HFFc6 (cell line): ENCODE results near the gene FLRT1. TPM values are rescaled to one million over a fixed set of nuclear protein-coding genes. Genes with fewer than 3 reads are reported as not detected.

Experiments used
- DNase-seq: peaks from one replicate; pipeline ENCODE4 v3.0.0-alpha.2; 2018
- H3K27ac Mint-ChIP-seq: 2 replicates; pipeline ENCODE4 v1.8.0; 2020; ENCODE audit warnings: mild to moderate bottlenecking, mixed read lengths
- H3K27me3 Mint-ChIP-seq: 2 replicates; pipeline ENCODE4 v1.8.0; 2021; ENCODE audit warnings: mild to moderate bottlenecking, moderate library complexity, mixed read lengths; ENCODE audit not compliant: insufficient read depth
- H3K36me3 Mint-ChIP-seq: 2 replicates; pipeline ENCODE4 v1.8.0; 2021; ENCODE audit warnings: low read depth, mixed read lengths
- H3K4me1 Mint-ChIP-seq: 2 replicates; pipeline ENCODE4 v1.8.0; 2020; ENCODE audit warnings: low read depth, mixed read lengths
- H3K4me3 Mint-ChIP-seq: 2 replicates; pipeline ENCODE4 v1.8.0; 2020; ENCODE audit warnings: mild to moderate bottlenecking, moderate library complexity, mixed read lengths
- H3K9me3 Mint-ChIP-seq: 2 replicates; pipeline ENCODE4 v1.8.0; 2020; ENCODE audit warnings: mild to moderate bottlenecking, mixed read lengths
- total RNA-seq, 6 experiments: library from RNA; stranded (reverse); fragmentation: NEBNext Ultra II Directional; extraction: Animal tissue kit (Norgen Biotek cat#: 25700); gene quantifications; 2 replicates in 1 of 6; 3 replicates in 5 of 6; pipeline ENCODE4 v1.2.3, GENCODE V29; 2021
- TF ChIP-seq, protein P1 (sequence below): fragments of 200-600 bp; sonication (generic); IDR thresholded peaks from 2 replicates; pipeline ENCODE4 v1.5.0; 2021; ENCODE audit warnings: antibody characterized with exemption, mild to moderate bottlenecking

FLRT1 gene
- total RNA-seq, 6 experiments from 2014 or later: 0.07 to 0.38 (median 0.30) TPM; not detected in 1

DNA sequence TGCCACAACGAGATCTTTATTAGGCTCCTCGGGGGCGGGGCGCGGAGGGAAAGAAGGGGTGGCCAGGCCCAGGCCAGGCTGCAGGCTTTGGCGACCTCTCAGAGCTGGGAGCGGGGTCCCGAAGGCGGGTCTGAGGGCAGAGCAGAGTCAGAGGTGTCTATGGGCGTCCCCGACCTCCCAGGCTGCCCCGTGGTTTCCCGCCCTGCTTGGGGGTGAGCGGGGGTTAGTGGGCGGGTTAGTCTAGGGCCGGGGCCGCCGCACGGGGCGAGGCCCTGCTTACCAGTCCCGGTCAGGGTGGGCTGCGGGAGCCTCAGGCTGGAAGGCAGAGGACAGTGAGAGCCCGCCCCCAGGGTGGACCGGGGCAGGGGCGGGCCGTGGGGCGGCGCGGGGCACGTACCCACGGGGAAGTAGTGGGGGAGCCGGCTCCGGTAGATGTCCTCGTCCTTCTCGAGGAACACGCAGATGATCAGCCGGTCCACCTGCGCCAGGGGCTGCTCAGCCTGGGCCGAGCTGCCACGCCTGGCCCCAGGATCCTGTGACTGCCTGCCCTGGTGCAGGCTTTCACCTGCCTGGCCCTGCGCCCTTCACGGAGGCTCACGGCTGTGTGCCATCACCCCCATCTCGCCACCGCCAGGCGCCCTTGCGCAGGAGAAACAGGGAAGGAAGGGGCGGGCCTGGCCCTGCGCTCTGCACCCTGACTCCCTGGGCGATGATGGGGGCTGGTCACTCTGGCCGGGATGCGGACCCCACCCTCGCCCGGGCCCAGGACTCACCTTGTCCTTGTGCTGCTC lies 37.0 kb upstream of the FLRT1 start:
- Mint-ChIP-seq H3K27me3 (peaks cover 7% of the 10 kb centered on the region), H3K4me3 (no peak overlapping the region), H3K9me3 (no peaks in the 10 kb centered on the region), H3K36me3 (no peaks in the 10 kb centered on the region; the same call in 1 of the 2 replicates), H3K4me1 (peaks cover 12% of the 10 kb centered on the region), H3K27ac (no peak overlapping the region)
- TF ChIP-seq, protein P1, sequence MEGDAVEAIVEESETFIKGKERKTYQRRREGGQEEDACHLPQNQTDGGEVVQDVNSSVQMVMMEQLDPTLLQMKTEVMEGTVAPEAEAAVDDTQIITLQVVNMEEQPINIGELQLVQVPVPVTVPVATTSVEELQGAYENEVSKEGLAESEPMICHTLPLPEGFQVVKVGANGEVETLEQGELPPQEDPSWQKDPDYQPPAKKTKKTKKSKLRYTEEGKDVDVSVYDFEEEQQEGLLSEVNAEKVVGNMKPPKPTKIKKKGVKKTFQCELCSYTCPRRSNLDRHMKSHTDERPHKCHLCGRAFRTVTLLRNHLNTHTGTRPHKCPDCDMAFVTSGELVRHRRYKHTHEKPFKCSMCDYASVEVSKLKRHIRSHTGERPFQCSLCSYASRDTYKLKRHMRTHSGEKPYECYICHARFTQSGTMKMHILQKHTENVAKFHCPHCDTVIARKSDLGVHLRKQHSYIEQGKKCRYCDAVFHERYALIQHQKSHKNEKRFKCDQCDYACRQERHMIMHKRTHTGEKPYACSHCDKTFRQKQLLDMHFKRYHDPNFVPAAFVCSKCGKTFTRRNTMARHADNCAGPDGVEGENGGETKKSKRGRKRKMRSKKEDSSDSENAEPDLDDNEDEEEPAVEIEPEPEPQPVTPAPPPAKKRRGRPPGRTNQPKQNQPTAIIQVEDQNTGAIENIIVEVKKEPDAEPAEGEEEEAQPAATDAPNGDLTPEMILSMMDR: no peak
- no peak for DNase-seq

DNA sequence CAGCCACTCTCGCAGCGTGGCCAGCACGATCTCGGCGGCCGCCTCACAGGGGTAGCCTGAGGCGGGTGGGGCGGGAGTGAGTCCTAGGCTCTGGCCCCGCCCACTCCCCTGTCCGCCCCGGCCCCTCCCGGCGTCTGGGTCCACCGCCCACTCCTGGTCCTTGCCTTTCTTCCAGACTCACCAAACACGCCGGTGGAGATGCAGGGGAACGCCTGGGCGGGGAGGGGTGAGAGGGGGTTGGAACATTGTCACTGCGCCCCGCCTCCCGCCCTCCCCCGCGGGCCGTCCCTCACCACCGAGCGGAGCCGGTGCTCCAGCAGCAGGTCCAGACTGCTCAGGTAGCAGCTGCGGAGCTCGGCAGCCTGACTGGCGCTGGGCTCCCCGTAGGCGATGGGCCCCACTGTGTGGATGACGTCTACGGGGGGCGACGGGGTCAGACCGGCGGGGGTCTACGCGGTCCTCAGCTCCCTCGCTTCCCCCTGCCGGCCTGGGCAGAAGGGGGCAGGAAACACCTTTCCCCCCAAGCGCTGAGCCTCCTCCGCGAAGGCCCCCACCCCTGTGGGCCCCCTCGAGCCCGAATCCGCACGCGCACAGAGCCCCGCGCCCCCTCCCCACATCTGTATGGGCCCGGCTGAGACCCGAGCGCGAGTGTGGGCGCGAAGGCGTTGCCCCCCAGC lies 36.2 kb upstream of the FLRT1 start:
- H3K27me3 Mint-ChIP-seq: peaks cover 10% of the 10 kb centered on the region
- DNase-seq: peak; percentile 36
- peaks cover 17% of the 10 kb centered on the region for H3K4me1 Mint-ChIP-seq
- TF ChIP-seq, protein P1: no peak
- H3K9me3 Mint-ChIP-seq: no peaks in the 10 kb centered on the region
- H3K4me3 Mint-ChIP-seq: no peak overlapping the region
- H3K36me3 Mint-ChIP-seq: no peaks in the 10 kb centered on the region; the same call in 1 of the 2 replicates
- no peak overlapping the region for H3K27ac Mint-ChIP-seq

DNA sequence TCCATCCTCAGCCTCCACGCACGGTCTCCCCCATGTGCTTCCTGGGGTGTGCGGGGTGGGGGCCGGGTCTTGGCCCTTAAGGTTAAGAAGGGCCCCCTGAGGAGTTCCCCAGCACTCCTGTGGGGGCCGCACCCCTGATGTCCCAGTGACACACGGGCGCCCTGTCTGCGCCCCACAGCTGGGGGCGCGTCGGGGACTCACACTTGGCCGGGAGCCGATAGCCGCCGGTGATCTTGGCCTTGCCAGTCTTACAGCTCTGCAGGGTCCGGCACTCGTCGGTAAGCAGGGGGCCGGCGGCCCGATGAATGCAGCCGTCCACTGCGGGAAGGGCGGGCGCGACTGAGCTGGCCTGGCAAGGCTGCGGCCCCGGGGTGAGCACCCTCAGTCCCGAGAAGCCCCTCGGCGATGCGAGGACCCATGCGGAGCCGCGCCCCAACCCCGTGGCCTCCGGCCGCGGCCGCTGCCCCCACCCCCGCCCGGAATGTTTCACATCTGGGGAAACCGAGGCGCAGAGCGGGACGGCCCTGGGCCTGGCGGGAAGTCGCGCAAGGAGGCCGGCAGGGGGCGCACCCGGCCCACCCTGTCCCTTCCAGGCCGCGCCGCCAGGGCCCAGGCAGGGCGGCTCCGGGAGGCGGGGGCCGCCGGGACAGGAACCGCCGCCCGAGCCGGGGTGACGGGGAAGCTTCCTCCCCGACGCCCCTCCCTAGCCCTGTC lies 35.5 kb upstream of the FLRT1 start:
- peak; percentile 22 for DNase-seq
- Mint-ChIP-seq H3K4me1 (peaks cover 17% of the 10 kb centered on the region), H3K4me3 (no peak overlapping the region), H3K27ac (no peak overlapping the region), H3K9me3 (no peaks in the 10 kb centered on the region), H3K27me3 (peaks cover 10% of the 10 kb centered on the region), H3K36me3 (no peaks in the 10 kb centered on the region; the same call in 1 of the 2 replicates)
- TF ChIP-seq, protein P1: peak; percentile 91

DNA sequence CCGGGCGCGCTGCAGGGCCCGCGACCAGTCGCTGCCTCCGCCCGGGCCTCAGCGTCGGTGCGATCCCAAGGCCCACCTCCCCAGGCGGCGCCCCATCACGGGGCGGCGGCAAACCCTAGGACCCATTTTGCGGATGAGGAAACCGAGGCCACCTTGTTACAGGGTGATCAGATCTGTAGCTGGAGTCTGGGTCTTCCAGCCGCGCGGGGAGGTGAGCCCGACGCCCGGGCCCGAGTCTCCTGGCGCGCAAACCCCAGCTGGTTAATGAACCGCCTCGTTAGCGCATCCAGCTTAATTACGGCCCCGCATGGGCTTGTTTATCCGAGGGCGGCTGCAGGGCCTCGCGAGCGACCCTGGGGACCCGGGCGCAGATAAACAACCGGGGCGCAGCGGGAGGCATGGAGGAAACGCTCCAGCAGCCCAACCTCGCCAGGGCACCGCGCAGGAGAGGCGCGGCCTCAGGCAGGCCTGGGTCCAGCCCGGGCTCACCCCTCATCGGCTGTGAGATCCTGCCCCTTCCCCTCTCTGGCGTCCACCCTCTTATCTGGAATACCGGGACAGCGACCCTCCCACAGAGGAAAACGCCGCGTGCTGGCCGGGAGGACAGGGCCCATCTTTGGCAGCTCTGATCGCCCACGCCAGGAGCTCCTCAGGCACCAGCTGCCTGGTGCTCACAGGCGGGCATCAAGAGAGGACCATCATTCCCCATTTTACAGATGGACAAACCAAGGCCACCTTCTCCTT lies 34.8 kb upstream of the FLRT1 start:
- Mint-ChIP-seq H3K4me1 (peaks cover 17% of the 10 kb centered on the region), H3K9me3 (no peaks in the 10 kb centered on the region), H3K27ac (no peak overlapping the region; the same call in 1 of the 2 replicates), H3K4me3 (peak overlapping the region; percentile 28; the same call in 1 of the 2 replicates), H3K27me3 (peaks cover 12% of the 10 kb centered on the region), H3K36me3 (no peaks in the 10 kb centered on the region; the same call in 1 of the 2 replicates)
- TF ChIP-seq, protein P1: peak; percentile 54
- no peak for DNase-seq
